ENCODE data around the gene FAM168A.

- TF ChIP-seq RAD21 (IDR thresholded peaks at IDR 0.05): no peak
- no peak for TF ChIP-seq MAX (IDR thresholded peaks at IDR 0.05)
- no peak for TF ChIP-seq HNF4G (IDR thresholded peaks at IDR 0.05)
- no peak for TF ChIP-seq CTCF (IDR thresholded peaks at IDR 0.05; ENCODE audit: low read depth, low read length, missing input control)
- no peak for TF ChIP-seq ATF3 (IDR thresholded peaks at IDR 0.05)
Measured at GRCh38 chr11:73358071-73358470, 239.8 kb downstream of the FAM168A start.

Measured in liver (tissue), 3 donors.